ENCODE results near the gene BPI.

The BPI gene

GRCh38 chr20:38256966-38257365 lies 47.0 kb upstream of the BPI start:
- Histone ChIP-seq H3K27ac (replicated peaks) (no peak overlapping the region), H3K27me3 (ENCODE audit: insufficient read depth, poor library complexity, severe bottlenecking) (no peaks in the 10 kb centered on the region), H3K4me3 (replicated peaks; ENCODE audit: insufficient read depth, low read length) (no peak overlapping the region)
- no peak for DNase-seq (ENCODE audit: low read depth in 1 of 2, low spot score in 1 of 2)
- no peak for TF ChIP-seq POLR2AphosphoS5 (IDR thresholded peaks at IDR 0.05; ENCODE audit: low read depth)
- no peak for TF ChIP-seq SPI1 (IDR thresholded peaks at IDR 0.05; ENCODE audit: borderline replicate concordance, low read depth)
- TF ChIP-seq GABPA (IDR thresholded peaks at IDR 0.05; ENCODE audit: low read depth) = no peak

- no peak for TF ChIP-seq SPI1 (IDR thresholded peaks at IDR 0.05; ENCODE audit: borderline replicate concordance, low read depth)
- no peak for TF ChIP-seq REST (IDR thresholded peaks at IDR 0.05; ENCODE audit: insufficient replicate concordance, low read depth)
- TF ChIP-seq POLR2AphosphoS5 (IDR thresholded peaks at IDR 0.05; ENCODE audit: low read depth) = no peak
- TF ChIP-seq, protein P1, sequence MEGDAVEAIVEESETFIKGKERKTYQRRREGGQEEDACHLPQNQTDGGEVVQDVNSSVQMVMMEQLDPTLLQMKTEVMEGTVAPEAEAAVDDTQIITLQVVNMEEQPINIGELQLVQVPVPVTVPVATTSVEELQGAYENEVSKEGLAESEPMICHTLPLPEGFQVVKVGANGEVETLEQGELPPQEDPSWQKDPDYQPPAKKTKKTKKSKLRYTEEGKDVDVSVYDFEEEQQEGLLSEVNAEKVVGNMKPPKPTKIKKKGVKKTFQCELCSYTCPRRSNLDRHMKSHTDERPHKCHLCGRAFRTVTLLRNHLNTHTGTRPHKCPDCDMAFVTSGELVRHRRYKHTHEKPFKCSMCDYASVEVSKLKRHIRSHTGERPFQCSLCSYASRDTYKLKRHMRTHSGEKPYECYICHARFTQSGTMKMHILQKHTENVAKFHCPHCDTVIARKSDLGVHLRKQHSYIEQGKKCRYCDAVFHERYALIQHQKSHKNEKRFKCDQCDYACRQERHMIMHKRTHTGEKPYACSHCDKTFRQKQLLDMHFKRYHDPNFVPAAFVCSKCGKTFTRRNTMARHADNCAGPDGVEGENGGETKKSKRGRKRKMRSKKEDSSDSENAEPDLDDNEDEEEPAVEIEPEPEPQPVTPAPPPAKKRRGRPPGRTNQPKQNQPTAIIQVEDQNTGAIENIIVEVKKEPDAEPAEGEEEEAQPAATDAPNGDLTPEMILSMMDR (IDR thresholded peaks at IDR 0.05; ENCODE audit: insufficient read depth, low read length) = no peak
- TF ChIP-seq GABPA (IDR thresholded peaks at IDR 0.05; ENCODE audit: low read depth) = no peak
- no peak overlapping the region for H3K27ac ChIP-seq (replicated peaks)
- no peak overlapping the region for H3K4me3 ChIP-seq (replicated peaks; ENCODE audit: insufficient read depth, low read length)
- no peaks in the 10 kb centered on the region for H3K27me3 ChIP-seq (ENCODE audit: insufficient read depth, poor library complexity, severe bottlenecking)
- no peak for DNase-seq (ENCODE audit: low read depth in 1 of 2, low spot score in 1 of 2)
Measured at GRCh38 chr20:38258545-38259215, 45.3 kb upstream of the BPI start.

- Histone ChIP-seq H3K27ac (replicated peaks) (no peak overlapping the region), H3K4me3 (replicated peaks; ENCODE audit: insufficient read depth, low read length) (no peak overlapping the region)
Measured at GRCh38 chr20:38260025-38260377, 44.0 kb upstream of the BPI start.

More at GRCh38 chr20:38260025-38260377, 44.0 kb upstream of the BPI start:
- H3K27me3 ChIP-seq (ENCODE audit: insufficient read depth, poor library complexity, severe bottlenecking) = no peaks in the 10 kb centered on the region
- DNase-seq (ENCODE audit: low read depth in 1 of 2, low spot score in 1 of 2) = no peak
- TF ChIP-seq, protein P1 (IDR thresholded peaks at IDR 0.05; ENCODE audit: insufficient read depth, low read length) = no peak
- no peak for TF ChIP-seq POLR2AphosphoS5 (IDR thresholded peaks at IDR 0.05; ENCODE audit: low read depth)
- TF ChIP-seq SPI1 (IDR thresholded peaks at IDR 0.05; ENCODE audit: borderline replicate concordance, low read depth) = no peak
- TF ChIP-seq GABPA (IDR thresholded peaks at IDR 0.05; ENCODE audit: low read depth) = no peak
- TF ChIP-seq REST (IDR thresholded peaks at IDR 0.05; ENCODE audit: insufficient replicate concordance, low read depth) = no peak

All from HL-60 (cell line).